ENCODE results near the gene RAB3C. TPM values are rescaled to one million over a fixed set of nuclear protein-coding genes. Genes with fewer than 3 reads are reported as not detected.
"Not testable (repeated sequence)": the region's sequence is repeated elsewhere in the genome, so short reads cannot be mapped to it uniquely, and the experiment has no call there.

The RAB3C gene, protein sequence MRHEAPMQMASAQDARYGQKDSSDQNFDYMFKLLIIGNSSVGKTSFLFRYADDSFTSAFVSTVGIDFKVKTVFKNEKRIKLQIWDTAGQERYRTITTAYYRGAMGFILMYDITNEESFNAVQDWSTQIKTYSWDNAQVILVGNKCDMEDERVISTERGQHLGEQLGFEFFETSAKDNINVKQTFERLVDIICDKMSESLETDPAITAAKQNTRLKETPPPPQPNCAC
- under 0.01 and 0.38 TPM in 2 replicates for total RNA-seq

DNA sequence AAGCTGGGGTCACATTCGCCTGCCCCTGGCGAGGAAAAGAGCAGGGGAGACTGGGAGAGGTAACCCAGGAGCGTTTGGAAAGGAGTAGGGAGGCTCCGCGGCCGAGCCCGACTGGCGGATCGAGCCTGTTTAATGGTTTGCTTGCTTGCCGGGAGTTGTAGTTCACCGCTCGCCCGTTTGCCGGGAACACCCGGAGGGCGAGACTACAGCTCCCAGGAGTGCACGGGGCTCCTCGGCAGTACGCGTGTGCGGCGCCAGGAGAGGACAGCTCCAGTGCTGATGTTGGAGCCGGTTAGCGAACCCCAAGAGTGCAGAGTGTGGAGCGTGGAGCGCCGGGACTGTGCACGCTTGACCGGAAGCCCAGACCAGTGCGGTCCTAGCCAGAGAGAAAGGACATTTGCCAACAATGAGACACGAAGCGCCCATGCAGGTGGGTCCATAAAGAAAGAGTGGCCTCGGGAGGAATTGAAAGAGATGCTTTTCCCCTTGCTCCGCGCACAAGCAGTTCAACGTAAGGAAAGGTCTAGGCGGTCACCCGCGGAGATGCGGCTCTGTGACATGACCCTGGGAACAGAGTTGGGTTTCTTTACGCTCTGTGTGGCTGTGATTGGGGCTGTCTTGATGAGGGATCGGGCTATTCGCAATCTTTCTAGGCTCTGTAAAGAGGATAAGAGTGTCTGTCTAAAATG lies at the start of gene RAB3C:
Gene RAB3C, plus strand, starts transcription at position 273 of the 689 bp plus-strand sequence. Its CDS starts 134 bp downstream, at position 407.
- DNase-seq (ENCODE audit: low read depth in 2 of 2) = peak; percentile 87 to 93

- not testable (repeated sequence) for DNase-seq (ENCODE audit: low read depth in 2 of 2)
Measured at GRCh38 chr5:58541935-58542334, 40.9 kb upstream of the RAB3C start.

- DNase-seq (ENCODE audit: low read depth in 2 of 2) = peak in 1 of 2 donors; percentile 3
Measured at GRCh38 chr5:58542709-58543108, 40.2 kb upstream of the RAB3C start.

- no peak for DNase-seq (ENCODE audit: low read depth in 2 of 2)
Measured at GRCh38 chr5:58543723-58544122, 39.2 kb upstream of the RAB3C start.

DNA sequence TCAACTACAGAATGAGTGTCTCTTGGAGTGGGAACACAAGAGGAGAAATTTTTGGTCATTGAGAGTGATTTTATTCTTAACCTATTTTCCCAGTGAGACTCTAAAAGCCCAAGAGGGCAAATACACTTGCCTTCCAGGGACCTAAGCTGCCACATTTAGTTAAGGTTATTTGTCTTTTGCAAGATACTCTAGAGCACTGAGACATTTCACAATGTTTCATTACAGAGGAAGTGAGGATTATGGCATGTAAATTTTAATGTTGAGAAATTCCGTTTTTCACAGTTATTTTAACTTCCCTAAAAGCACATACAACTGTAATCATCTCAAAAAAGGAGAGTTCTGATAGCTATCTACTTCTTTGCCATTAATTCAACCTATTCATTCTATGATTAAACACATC lies 38.7 kb upstream of the RAB3C start:
- no peak for DNase-seq (ENCODE audit: low read depth in 2 of 2)

- DNase-seq (ENCODE audit: low read depth in 2 of 2) = no peak
Measured at GRCh38 chr5:58544926-58545325, 37.9 kb upstream of the RAB3C start.

DNA sequence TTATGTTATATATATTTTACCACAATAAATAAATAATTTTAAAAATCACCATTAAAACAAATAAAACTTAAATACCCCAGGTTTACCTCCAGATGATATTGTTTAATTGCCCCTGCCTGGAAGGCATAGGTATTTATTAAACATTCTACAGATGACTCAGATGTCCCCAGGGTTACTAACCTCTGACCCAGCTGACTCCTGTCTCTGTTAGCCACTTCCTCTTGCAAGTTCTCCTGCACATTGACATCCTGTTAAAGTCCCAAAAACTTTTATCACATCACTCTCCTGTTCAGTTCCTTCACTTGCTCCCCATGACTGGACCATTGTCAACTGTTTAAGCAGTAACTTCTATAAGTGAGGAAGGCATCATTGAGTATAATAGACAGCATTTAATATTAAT lies 37.0 kb upstream of the RAB3C start:
- DNase-seq (ENCODE audit: low read depth in 2 of 2) = peak; percentile 2 to 10

DNA sequence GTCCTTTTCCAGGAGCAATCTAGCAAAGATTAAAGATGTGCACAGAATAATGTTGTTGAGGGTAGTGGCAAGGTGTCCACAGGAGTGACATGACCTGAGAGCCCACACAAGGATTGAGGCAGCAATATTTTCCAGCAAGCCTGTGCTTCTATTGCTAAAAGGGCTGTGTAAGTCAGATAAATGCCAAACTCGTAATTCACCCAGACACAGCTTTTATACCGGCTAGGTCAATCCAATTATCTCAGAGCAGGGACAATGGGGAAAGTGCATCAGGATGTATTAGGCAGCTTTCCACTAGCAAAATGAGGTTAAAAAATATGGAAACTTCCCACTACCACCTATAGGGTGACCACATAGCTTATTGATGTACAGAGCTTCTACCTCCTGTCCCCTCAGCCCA lies 34.8 kb upstream of the RAB3C start:
- no peak for DNase-seq (ENCODE audit: low read depth in 2 of 2)

- DNase-seq (ENCODE audit: low read depth in 2 of 2) = no peak
Measured at GRCh38 chr5:58551492-58551891, 31.4 kb upstream of the RAB3C start.

- DNase-seq (ENCODE audit: low read depth in 2 of 2) = not testable (repeated sequence)
Measured at GRCh38 chr5:58557665-58558338, 25.1 kb upstream of the RAB3C start.

DNA sequence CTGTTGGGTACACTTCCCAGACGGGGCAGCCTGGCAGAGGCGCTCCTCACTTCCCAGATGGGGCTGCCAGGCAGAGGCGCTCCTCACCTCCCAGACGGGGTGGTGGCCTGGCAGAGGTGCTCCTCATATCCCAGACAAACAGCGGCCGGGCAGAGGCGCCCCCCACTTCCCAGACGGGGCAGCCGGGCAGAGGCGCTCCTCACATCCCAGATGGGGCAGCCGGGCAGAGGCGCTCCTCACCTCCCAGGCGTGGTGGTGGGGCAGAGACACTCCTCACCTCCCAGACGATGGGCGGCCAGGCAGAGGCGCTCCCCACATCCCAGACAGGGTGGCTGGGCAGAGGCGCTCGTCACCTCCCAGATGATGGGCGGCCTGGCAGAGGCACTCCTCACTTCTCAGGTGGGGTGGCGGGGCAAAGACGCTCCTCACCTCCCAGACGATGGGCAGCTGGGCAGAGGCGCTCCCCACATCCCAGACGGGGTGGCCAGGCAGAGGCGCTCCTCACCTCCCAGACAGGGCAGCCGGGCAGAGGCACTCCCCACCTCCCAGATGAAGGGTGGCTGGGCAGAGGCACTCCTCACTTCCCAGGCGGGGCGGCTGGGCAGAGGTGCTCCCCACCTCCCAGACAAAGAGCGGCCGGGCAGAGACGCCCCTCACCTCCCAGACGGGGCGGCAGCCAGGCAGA lies 19.7 kb upstream of the RAB3C start:
- DNase-seq (ENCODE audit: low read depth in 2 of 2) = not testable (repeated sequence)

- not testable (repeated sequence) for DNase-seq (ENCODE audit: low read depth in 2 of 2)
Measured at GRCh38 chr5:58564043-58564832, 18.6 kb upstream of the RAB3C start.

DNA sequence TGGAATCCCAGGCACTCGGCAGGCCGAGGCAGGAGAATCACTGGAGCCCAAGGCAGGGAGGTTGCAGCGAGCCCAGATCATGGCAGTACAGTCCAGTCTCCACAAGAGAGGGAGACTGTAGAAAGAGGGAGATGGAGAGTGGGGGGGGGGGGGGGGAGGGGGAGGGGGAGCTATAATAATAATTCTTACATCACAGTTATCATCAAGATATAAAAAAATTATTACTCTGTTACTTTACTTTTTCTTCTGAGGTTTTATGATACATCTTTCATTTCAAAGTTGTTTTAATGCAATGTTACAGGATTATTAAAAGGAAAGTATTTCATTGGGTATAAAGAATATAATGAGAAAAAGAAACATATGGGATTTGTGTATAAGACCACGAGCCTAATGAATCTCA lies 17.8 kb upstream of the RAB3C start:
- no peak for DNase-seq (ENCODE audit: low read depth in 2 of 2)

GRCh38 chr5:58571501-58571900 lies 11.4 kb upstream of the RAB3C start:
- no peak for DNase-seq (ENCODE audit: low read depth in 2 of 2)

- DNase-seq (ENCODE audit: low read depth in 2 of 2) = not testable (repeated sequence)
Measured at GRCh38 chr5:58572973-58573372, 9.9 kb upstream of the RAB3C start.

- no peak for DNase-seq (ENCODE audit: low read depth in 2 of 2)
Measured at GRCh38 chr5:58579781-58580180, 3.1 kb upstream of the RAB3C start.

- DNase-seq (ENCODE audit: low read depth in 2 of 2) = peak in 1 of 2 donors; percentile 17
Measured at GRCh38 chr5:58582019-58582802, 664 bp upstream of the RAB3C start.

- DNase-seq (ENCODE audit: low read depth in 2 of 2) = no peak
Measured at GRCh38 chr5:58595952-58596351, 13.1 kb downstream of the RAB3C start.

- DNase-seq (ENCODE audit: low read depth in 2 of 2) = no peak
Measured at GRCh38 chr5:58598440-58598839, 15.6 kb downstream of the RAB3C start.

DNA sequence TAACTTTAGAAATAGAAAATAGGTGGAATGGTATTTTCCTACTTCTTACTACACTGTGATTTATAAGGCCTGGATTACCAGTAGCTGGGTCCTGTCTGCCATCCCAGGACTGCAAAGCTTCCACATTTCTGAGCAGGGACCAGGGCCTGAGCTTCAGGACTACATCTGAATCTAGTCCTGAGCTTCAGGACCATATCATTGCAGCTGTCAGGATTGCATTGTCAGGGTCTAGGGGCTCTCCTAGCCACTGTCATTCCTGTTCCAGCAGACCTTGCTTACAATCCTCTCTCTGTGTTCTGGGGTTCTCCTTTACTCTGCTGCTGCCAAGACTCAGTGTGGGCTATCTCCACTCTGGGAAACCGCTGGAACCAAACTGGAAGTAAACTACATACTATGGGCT lies 16.3 kb downstream of the RAB3C start:
- DNase-seq (ENCODE audit: low read depth in 2 of 2) = no peak

All from dermis microvascular lymphatic vessel endothelial cell (primary cell).